Bronchial epithelial cell (primary cell): ENCODE measurements around the gene DNAL1. TPM values are rescaled to one million over a fixed set of nuclear protein-coding genes. Genes with fewer than 3 reads are reported as not detected.

ENCODE experiments used
- DNase-seq: peaks from one replicate; pipeline ENCODE4 v3.0.0-alpha.2; 2010; ENCODE audit warnings: low read depth
- FAIRE-seq: peaks from 2 replicates; lab custom pipeline; 2011; peaks lifted over from hg19 to GRCh38; lab: Jason Lieb, UNC
- H3K27me3 ChIP-seq: 2 replicates; pipeline ENCODE4 v1.5.1; 2011; ENCODE audit warnings: low read length; ENCODE audit not compliant: control insufficient read depth, insufficient read depth
- H3K36me3 ChIP-seq: 2 replicates; pipeline ENCODE4 v1.5.1; 2011; ENCODE audit warnings: low read length; ENCODE audit not compliant: control insufficient read depth, insufficient read depth
- H3K4me3 ChIP-seq: 2 replicates; pipeline ENCODE4 v1.5.1; 2011; ENCODE audit warnings: mild to moderate bottlenecking, low read depth, low read length, control low read depth
- total RNA-seq: library from RNA; depleted of rRNA; stranded (reverse); fragments of >200 nt; gene quantifications from 2 replicates; pipeline ENCODE4 v1.2.1, GENCODE V29; 2014
- TF ChIP-seq, protein P1 (sequence below): IDR thresholded peaks from 2 replicates; pipeline ENCODE4 v1.5.1; 2011; ENCODE audit warnings: mild to moderate bottlenecking, moderate library complexity, low read length, control low read depth, inconsistent platforms; ENCODE audit not compliant: insufficient read depth, severe bottlenecking

Gene DNAL1
- total RNA-seq, 1 donor from 2014 or later: 5.8 TPM

DNA sequence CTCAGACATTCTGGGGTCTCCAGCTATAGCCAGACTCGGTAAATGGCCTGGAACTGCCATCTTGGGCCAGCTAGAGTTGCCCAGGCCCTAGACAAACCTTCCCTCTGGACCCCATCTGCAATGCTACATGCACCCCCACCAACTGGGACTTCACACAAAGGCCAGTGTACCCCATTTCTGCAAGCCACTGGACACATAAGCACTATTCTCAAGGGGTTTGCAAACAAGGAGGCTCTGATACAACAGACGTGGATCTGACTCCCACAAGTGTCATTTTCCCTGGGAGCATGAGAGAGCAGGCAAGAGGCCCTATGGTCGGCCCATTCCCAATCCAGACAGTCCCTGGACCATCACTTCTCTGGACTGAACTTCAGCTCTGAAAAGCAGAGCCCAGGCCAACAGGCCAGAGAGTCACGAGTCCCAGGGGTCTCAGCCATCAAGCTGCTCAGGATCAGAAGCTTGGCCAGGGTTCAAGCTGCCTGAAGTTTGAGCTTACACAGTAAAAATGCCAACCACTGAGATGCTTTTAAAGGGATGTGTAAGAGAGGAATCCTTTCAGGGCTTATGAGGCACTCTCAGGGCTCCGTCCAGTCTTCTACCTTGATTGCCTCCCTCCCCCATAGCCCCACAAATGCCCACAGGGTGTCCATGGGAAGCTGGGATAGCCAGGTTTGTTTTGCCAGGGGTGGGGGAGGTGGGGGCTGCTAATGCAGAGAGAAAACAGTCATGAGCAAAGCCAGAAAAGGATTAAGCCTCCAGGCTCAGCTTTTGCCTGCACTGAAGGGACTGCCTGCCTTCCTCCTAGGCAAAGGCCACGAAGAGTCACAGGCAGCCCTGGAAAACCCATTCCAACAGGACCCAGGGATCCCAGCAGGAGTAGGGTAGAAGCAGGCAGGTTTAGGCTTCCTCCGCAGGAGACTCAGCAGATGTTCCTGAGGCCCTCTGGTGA lies 101.1 kb downstream of the DNAL1 start:
- Histone ChIP-seq H3K27me3 (no peaks in the 10 kb centered on the region), H3K4me3 (no peak overlapping the region), H3K36me3 (peaks cover 6% of the 10 kb centered on the region)
- TF ChIP-seq, protein P1, sequence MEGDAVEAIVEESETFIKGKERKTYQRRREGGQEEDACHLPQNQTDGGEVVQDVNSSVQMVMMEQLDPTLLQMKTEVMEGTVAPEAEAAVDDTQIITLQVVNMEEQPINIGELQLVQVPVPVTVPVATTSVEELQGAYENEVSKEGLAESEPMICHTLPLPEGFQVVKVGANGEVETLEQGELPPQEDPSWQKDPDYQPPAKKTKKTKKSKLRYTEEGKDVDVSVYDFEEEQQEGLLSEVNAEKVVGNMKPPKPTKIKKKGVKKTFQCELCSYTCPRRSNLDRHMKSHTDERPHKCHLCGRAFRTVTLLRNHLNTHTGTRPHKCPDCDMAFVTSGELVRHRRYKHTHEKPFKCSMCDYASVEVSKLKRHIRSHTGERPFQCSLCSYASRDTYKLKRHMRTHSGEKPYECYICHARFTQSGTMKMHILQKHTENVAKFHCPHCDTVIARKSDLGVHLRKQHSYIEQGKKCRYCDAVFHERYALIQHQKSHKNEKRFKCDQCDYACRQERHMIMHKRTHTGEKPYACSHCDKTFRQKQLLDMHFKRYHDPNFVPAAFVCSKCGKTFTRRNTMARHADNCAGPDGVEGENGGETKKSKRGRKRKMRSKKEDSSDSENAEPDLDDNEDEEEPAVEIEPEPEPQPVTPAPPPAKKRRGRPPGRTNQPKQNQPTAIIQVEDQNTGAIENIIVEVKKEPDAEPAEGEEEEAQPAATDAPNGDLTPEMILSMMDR: no peak
- FAIRE-seq (no peak), DNase-seq (no peak)

DNA sequence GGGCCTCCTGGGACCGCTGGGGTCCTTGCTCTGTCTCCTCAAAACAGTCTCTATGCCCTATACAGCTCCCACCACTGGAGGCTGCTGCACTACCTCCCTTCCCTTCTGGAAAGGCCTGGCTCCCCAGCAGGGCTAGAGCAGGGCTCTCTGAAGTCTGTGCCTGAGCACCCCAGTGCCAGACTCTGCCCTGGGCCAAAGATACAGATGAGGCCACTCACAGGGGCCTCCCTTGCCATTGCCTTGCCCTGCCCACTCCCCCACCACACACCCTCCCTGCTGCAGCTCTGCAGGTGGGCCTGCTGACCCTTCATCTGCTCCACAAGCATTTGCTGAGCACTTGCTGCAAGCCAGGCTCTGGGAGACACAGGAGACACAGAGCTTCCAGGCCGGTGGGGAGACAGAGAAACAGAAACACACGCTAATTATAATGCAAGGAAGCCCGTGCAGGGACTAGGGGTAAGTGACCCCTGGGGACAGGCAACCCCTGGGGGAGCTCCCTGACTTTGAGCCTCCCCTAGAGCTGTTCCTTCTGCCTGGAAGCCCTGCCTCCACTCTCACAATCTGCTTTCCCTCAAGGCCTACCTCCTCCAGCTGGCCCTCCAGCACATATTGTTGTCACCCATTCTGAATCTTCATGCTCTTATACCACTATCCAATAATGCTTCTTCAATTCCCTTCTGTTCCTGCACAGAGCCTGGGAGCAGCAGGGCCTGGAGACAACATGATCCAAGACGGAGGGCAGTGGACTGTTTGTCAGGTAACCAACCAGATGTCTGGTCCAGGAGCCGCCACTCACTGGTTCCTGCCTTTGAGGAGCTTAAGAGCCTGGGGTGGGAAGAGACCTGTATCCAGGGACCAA lies 102.0 kb downstream of the DNAL1 start:
- Histone ChIP-seq H3K36me3 (peaks cover 6% of the 10 kb centered on the region), H3K27me3 (no peaks in the 10 kb centered on the region), H3K4me3 (no peak overlapping the region)
- FAIRE-seq (no peak), DNase-seq (no peak)
- TF ChIP-seq, protein P1: peak; percentile 33

DNA sequence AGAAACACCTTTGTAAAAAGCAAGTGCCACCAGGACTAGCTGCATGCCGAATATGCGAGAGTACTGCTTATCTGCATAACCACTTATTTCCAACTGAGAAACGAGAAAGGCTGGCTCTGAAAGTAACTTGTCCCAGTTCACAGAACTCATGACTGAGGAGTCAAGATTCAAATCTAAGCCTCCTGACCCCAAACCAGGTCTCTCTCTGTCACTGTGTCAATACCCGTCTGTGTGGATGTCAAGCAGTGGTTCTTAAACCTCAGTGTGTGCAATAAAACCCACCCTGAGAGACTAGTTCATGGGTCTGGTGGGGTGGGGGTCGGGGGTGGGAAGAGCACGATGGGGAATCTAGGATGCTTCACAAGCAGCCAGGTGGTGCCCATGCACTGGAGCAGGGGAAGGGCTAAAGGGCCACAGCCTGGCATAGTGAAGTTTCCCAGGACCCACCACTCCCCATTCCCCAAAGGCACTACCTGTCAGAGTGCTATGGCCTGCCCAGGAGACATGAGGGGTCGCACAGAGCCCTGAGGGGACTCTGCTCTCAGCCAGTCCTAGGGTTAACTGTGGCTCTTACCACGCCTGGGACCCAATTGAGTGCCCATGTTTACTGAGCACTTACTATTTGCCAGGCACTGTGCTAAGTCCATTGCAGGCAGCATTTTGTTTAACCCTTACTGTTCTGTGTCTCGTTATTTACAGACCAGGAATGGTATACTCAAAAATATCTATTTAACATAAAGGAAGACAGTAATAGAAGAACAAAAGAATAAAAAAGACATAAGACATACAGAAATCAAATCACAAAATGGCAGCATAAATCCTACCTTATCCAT lies 102.8 kb downstream of the DNAL1 start:
- Histone ChIP-seq H3K4me3 (no peak overlapping the region), H3K27me3 (no peaks in the 10 kb centered on the region), H3K36me3 (peaks cover 6% of the 10 kb centered on the region)
- TF ChIP-seq, protein P1: no peak
- FAIRE-seq (no peak), DNase-seq (no peak)

DNA sequence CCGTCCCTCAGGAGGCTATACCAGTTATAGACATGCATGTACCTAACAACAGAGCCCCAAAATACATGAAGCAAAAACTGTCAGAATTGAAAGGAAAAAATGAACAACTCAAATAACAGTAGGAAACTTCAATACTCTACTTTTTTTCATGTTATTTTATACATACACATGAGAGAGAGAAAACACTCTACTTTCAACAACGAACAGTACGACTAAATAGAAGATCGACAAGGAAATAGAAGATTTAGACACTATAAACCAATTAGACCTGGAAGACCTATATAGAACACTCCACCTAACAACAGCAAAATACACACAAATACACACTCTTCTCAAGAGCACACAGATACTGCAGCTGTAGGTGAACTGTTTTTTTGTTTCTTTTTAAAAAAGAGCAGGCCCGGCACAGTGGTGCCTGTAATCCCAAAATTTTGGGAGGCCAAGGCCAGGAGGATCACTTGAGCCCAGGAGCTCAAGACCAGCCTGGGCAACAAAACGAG lies 104.1 kb downstream of the DNAL1 start:
- H3K36me3 ChIP-seq: peaks cover 6% of the 10 kb centered on the region
- DNase-seq (no peak), FAIRE-seq (no peak)
- no peaks in the 10 kb centered on the region for H3K27me3 ChIP-seq
- no peak overlapping the region for H3K4me3 ChIP-seq
- TF ChIP-seq, protein P1: no peak
